ENCODE results near the gene MADCAM1.

The MADCAM1 gene

DNA sequence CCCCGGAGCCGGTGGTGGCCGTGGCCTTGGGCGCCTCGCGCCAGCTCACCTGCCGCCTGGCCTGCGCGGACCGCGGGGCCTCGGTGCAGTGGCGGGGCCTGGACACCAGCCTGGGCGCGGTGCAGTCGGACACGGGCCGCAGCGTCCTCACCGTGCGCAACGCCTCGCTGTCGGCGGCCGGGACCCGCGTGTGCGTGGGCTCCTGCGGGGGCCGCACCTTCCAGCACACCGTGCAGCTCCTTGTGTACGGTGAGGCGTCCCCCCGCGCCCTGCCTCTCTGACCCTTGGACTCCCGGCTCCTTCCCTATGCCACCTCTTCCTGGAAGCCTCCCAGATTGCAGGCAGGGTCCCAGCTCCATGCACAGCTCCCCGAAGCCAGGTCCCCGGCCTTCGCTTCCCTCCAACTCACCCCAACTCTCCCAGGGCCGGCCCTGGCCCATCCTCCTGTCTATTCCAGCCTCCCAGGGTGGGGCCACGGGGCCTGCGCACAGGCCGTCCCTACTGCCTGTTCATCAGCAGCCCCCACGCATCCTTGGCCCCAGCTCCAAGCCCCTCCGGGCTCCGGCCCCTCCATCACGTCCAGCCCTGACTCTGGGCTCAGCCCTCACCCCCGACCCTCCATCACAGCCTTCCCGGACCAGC, 1.7 kb downstream of the MADCAM1 start:
- peak; percentile 25 for ATAC-seq
- no peak for TF ChIP-seq SNAI2 (CRISPR knock-in tag; IDR thresholded peaks at IDR 0.05)
- TF ChIP-seq ZFP30 (CRISPR knock-in tag; IDR thresholded peaks at IDR 0.05), result no peak
- no peak for TF ChIP-seq OSR1 (CRISPR knock-in tag; IDR thresholded peaks at IDR 0.05)
- TF ChIP-seq CSDC2 (CRISPR knock-in tag; IDR thresholded peaks at IDR 0.05), result no peak
- TF ChIP-seq ESRRG (CRISPR knock-in tag; IDR thresholded peaks at IDR 0.05), result no peak
- TF ChIP-seq, protein P1, sequence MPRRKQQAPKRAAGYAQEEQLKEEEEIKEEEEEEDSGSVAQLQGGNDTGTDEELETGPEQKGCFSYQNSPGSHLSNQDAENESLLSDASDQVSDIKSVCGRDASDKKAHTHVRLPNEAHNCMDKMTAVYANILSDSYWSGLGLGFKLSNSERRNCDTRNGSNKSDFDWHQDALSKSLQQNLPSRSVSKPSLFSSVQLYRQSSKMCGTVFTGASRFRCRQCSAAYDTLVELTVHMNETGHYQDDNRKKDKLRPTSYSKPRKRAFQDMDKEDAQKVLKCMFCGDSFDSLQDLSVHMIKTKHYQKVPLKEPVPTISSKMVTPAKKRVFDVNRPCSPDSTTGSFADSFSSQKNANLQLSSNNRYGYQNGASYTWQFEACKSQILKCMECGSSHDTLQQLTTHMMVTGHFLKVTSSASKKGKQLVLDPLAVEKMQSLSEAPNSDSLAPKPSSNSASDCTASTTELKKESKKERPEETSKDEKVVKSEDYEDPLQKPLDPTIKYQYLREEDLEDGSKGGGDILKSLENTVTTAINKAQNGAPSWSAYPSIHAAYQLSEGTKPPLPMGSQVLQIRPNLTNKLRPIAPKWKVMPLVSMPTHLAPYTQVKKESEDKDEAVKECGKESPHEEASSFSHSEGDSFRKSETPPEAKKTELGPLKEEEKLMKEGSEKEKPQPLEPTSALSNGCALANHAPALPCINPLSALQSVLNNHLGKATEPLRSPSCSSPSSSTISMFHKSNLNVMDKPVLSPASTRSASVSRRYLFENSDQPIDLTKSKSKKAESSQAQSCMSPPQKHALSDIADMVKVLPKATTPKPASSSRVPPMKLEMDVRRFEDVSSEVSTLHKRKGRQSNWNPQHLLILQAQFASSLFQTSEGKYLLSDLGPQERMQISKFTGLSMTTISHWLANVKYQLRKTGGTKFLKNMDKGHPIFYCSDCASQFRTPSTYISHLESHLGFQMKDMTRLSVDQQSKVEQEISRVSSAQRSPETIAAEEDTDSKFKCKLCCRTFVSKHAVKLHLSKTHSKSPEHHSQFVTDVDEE (CRISPR knock-in tag; IDR thresholded peaks at IDR 0.05), result no peak
- TF ChIP-seq RARB (CRISPR knock-in tag; IDR thresholded peaks at IDR 0.05), result no peak

DNA sequence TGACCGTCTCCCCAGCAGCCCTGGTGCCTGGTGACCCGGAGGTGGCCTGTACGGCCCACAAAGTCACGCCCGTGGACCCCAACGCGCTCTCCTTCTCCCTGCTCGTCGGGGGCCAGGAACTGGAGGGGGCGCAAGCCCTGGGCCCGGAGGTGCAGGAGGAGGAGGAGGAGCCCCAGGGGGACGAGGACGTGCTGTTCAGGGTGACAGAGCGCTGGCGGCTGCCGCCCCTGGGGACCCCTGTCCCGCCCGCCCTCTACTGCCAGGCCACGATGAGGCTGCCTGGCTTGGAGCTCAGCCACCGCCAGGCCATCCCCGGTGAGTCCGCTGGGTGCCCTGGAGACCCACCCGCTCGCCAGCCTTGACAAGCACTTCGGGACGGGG, 2.2 kb downstream of the MADCAM1 start:
- TF ChIP-seq CSDC2 (CRISPR knock-in tag; IDR thresholded peaks at IDR 0.05) (no peak), ZNF70 (CRISPR knock-in tag; IDR thresholded peaks at IDR 0.05) (no peak), GLIS3 (CRISPR knock-in tag; IDR thresholded peaks at IDR 0.05) (no peak), ZNF565 (CRISPR knock-in tag; conservative IDR thresholded peaks at IDR 0.05; ENCODE audit: low read depth) (no peak), SNAI2 (CRISPR knock-in tag; IDR thresholded peaks at IDR 0.05) (no peak), ZFP3 (CRISPR knock-in tag; IDR thresholded peaks at IDR 0.05) (no peak), ZNF8 (CRISPR knock-in tag; IDR thresholded peaks at IDR 0.05) (no peak), ESRRG (CRISPR knock-in tag; IDR thresholded peaks at IDR 0.05) (no peak), TCF4 (CRISPR knock-in tag; IDR thresholded peaks at IDR 0.05; ENCODE audit: borderline replicate concordance) (no peak), ZC3H10 (CRISPR knock-in tag; IDR thresholded peaks at IDR 0.05) (no peak), BACH2 (CRISPR knock-in tag; IDR thresholded peaks at IDR 0.05; ENCODE audit: borderline replicate concordance) (no peak), ARNTL (CRISPR knock-in tag; IDR thresholded peaks at IDR 0.05; ENCODE audit: borderline replicate concordance, low read depth) (no peak), ZFP30 (CRISPR knock-in tag; IDR thresholded peaks at IDR 0.05) (no peak), RARB (CRISPR knock-in tag; IDR thresholded peaks at IDR 0.05) (no peak)
- TF ChIP-seq, protein P2, sequence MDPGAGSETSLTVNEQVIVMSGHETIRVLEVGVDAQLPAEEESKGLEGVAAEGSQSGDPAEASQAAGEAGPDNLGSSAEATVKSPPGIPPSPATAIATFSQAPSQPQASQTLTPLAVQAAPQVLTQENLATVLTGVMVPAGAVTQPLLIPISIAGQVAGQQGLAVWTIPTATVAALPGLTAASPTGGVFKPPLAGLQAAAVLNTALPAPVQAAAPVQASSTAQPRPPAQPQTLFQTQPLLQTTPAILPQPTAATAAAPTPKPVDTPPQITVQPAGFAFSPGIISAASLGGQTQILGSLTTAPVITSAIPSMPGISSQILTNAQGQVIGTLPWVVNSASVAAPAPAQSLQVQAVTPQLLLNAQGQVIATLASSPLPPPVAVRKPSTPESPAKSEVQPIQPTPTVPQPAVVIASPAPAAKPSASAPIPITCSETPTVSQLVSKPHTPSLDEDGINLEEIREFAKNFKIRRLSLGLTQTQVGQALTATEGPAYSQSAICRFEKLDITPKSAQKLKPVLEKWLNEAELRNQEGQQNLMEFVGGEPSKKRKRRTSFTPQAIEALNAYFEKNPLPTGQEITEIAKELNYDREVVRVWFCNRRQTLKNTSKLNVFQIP (CRISPR knock-in tag; IDR thresholded peaks at IDR 0.05; ENCODE audit: borderline replicate concordance, low read depth), result no peak
- TF ChIP-seq, protein P3, sequence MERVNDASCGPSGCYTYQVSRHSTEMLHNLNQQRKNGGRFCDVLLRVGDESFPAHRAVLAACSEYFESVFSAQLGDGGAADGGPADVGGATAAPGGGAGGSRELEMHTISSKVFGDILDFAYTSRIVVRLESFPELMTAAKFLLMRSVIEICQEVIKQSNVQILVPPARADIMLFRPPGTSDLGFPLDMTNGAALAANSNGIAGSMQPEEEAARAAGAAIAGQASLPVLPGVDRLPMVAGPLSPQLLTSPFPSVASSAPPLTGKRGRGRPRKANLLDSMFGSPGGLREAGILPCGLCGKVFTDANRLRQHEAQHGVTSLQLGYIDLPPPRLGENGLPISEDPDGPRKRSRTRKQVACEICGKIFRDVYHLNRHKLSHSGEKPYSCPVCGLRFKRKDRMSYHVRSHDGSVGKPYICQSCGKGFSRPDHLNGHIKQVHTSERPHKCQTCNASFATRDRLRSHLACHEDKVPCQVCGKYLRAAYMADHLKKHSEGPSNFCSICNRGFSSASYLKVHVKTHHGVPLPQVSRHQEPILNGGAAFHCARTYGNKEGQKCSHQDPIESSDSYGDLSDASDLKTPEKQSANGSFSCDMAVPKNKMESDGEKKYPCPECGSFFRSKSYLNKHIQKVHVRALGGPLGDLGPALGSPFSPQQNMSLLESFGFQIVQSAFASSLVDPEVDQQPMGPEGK (CRISPR knock-in tag; IDR thresholded peaks at IDR 0.05; ENCODE audit: borderline replicate concordance), result no peak
- TF ChIP-seq, protein P4, sequence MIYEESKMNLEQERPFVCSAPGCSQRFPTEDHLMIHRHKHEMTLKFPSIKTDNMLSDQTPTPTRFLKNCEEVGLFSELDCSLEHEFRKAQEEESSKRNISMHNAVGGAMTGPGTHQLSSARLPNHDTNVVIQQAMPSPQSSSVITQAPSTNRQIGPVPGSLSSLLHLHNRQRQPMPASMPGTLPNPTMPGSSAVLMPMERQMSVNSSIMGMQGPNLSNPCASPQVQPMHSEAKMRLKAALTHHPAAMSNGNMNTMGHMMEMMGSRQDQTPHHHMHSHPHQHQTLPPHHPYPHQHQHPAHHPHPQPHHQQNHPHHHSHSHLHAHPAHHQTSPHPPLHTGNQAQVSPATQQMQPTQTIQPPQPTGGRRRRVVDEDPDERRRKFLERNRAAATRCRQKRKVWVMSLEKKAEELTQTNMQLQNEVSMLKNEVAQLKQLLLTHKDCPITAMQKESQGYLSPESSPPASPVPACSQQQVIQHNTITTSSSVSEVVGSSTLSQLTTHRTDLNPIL (CRISPR knock-in tag; IDR thresholded peaks at IDR 0.05; ENCODE audit: low read depth), result no peak
- TF ChIP-seq, protein P1 (CRISPR knock-in tag; IDR thresholded peaks at IDR 0.05), result no peak
- no peak; the same call in 2 of the 3 replicates for ATAC-seq
